Peyer's patch (tissue), 4 donors: Measurements from ENCODE around the gene CTNNBL1. TPM values are rescaled to one million over a fixed set of nuclear protein-coding genes. Genes with fewer than 3 reads are reported as not detected.

Experiments used
- DNase-seq, 3 donors: peaks; one replicate each; pipeline ENCODE4 v3.0.0-alpha.2; 2017 to 2019
- H3K27ac ChIP-seq, 4 donors: fragments of 200-600 bp; sonication (generic); one replicate each; pipeline ENCODE4 v1.5.1; 2016 to 2019
- H3K27me3 ChIP-seq, 2 donors: fragments of 200-600 bp; sonication (generic); one replicate each; pipeline ENCODE4 v1.5.1; 2019
- H3K36me3 ChIP-seq, 3 donors: fragments of 200-600 bp; sonication (generic); one replicate each; pipeline ENCODE4 v1.5.1; 2016 to 2019
- H3K4me1 ChIP-seq, 4 donors: fragments of 200-600 bp; sonication (generic); one replicate each; pipeline ENCODE4 v1.5.1; 2016 to 2019
- H3K4me3 ChIP-seq, 4 donors: fragments of 200-600 bp; sonication (generic); 1 replicate in 3 of 4; 2 replicates in 1 of 4; pipeline ENCODE4 v1.5.1; 2016 to 2019; ENCODE audit warnings: mild to moderate bottlenecking in 1 of 4
- H3K9me3 ChIP-seq, 4 donors: fragments of 200-600 bp; sonication (generic); one replicate each; pipeline ENCODE4 v1.5.1; 2016 to 2019; ENCODE audit warnings: mild to moderate bottlenecking in 1 of 4
- CTCF ChIP-seq, 6 experiments: fragments of 450-650 bp in 4 of 6; fragments of 200-600 bp in 2 of 6; sonication (generic) in 1 of 6; IDR thresholded peaks; one replicate each; pipeline ENCODE4 v1.5.1; 2017 to 2019; ENCODE audit warnings: antibody characterized with exemption in 6 of 6, mild to moderate bottlenecking in 3 of 6, moderate library complexity in 1 of 6
- POLR2A ChIP-seq, 2 donors: fragments of 450-650 bp; IDR thresholded peaks; one replicate each; pipeline ENCODE4 v1.5.1; 2017; ENCODE audit warnings: antibody characterized with exemption in 2 of 2, mild to moderate bottlenecking in 2 of 2, moderate library complexity in 2 of 2
- total RNA-seq, 4 donors: library from RNA; depleted of rRNA; stranded (reverse); fragments of >200 nt; gene quantifications; one replicate each; pipeline ENCODE4 v1.1.0, GENCODE V29; 2016

Gene CTNNBL1
- total RNA-seq, 4 donors from 2014 or later = 16.3 to 30.2 (median 23.6) TPM

GRCh38 chr20:37875460-37876175 is 181.8 kb downstream of the CTNNBL1 start:
- Histone ChIP-seq H3K9me3 (no peaks in the 10 kb centered on the region), H3K4me1 (no peaks in the 10 kb centered on the region), H3K27me3 (no peaks in the 10 kb centered on the region), H3K36me3 (peaks cover 0 to 28% (median 0%) of the 10 kb centered on the region in 3 donors), H3K27ac (no peak overlapping the region), H3K4me3 (no peak overlapping the region)
- no peak for DNase-seq
- TF ChIP-seq POLR2A (IDR thresholded peaks at IDR 0.05) (no peak), CTCF (IDR thresholded peaks at IDR 0.05) (no peak)

- no peak overlapping the region for H3K27ac ChIP-seq
- H3K9me3 ChIP-seq = no peaks in the 10 kb centered on the region
- no peak overlapping the region for H3K4me3 ChIP-seq
- peaks cover 0 to 18% (median 0%) of the 10 kb centered on the region in 3 donors for H3K36me3 ChIP-seq
- DNase-seq = no peak
- H3K4me1 ChIP-seq = no peaks in the 10 kb centered on the region
- TF ChIP-seq POLR2A (IDR thresholded peaks at IDR 0.05) (no peak), CTCF (IDR thresholded peaks at IDR 0.05) (no peak)
- H3K27me3 ChIP-seq = no peaks in the 10 kb centered on the region
These were observed 183.0 kb downstream of the CTNNBL1 start for GRCh38 chr20:37876863-37877262.

GRCh38 chr20:37877832-37878772 is 184.3 kb downstream of the CTNNBL1 start:
- no peak for DNase-seq
- Histone ChIP-seq H3K27ac (no peak overlapping the region), H3K4me3 (no peak overlapping the region), H3K27me3 (no peaks in the 10 kb centered on the region), H3K36me3 (peaks cover 0 to 10% (median 0%) of the 10 kb centered on the region in 3 donors), H3K4me1 (no peaks in the 10 kb centered on the region), H3K9me3 (no peaks in the 10 kb centered on the region)
- TF ChIP-seq CTCF (IDR thresholded peaks at IDR 0.05) (no peak), POLR2A (IDR thresholded peaks at IDR 0.05) (no peak)

GRCh38 chr20:37878835-37879599 is 185.2 kb downstream of the CTNNBL1 start:
- H3K9me3 ChIP-seq = no peaks in the 10 kb centered on the region
- H3K4me3 ChIP-seq = no peak overlapping the region
- H3K36me3 ChIP-seq = peaks cover 0 to under 1% (median 0%) of the 10 kb centered on the region in 3 donors
- no peak for TF ChIP-seq CTCF (IDR thresholded peaks at IDR 0.05)
- TF ChIP-seq POLR2A (IDR thresholded peaks at IDR 0.05) = no peak
- DNase-seq = no peak
- no peaks in the 10 kb centered on the region for H3K27me3 ChIP-seq
- no peaks in the 10 kb centered on the region for H3K4me1 ChIP-seq
- no peak overlapping the region for H3K27ac ChIP-seq

- Histone ChIP-seq H3K36me3 (no peaks in the 10 kb centered on the region), H3K4me3 (no peak overlapping the region), H3K4me1 (no peaks in the 10 kb centered on the region), H3K27ac (no peak overlapping the region), H3K9me3 (no peaks in the 10 kb centered on the region), H3K27me3 (no peaks in the 10 kb centered on the region)
- DNase-seq = no peak
- TF ChIP-seq CTCF (IDR thresholded peaks at IDR 0.05) (no peak), POLR2A (IDR thresholded peaks at IDR 0.05) (no peak)
These were observed 186.0 kb downstream of the CTNNBL1 start for GRCh38 chr20:37879843-37880242.
